Keratinocyte (primary cell): ENCODE measurements around the gene ICA1L.

Experiments used
- CTCF ChIP-seq, 3 experiments: IDR thresholded peaks in 1 of 3; conservative IDR thresholded peaks in 1 of 3; optimal IDR thresholded peaks in 1 of 3; 2 replicates in 2 of 3; 3 replicates in 1 of 3; pipeline versions ENCODE3 to v1.5.1; 2011; ENCODE audit warnings: low read length in 3 of 3, mild to moderate bottlenecking in 3 of 3, moderate library complexity in 2 of 3, control low read depth in 1 of 3, inconsistent platforms in 1 of 3; ENCODE audit not compliant: insufficient read depth in 2 of 3; ENCODE audit errors: extremely low read depth in 1 of 3
- EZH2 ChIP-seq: IDR thresholded peaks from one replicate; pipeline ENCODE4 v1.6.1; 2012; ENCODE audit warnings: inconsistent platforms, mild to moderate bottlenecking, low read length, moderate library complexity

- TF ChIP-seq CTCF (optimal IDR thresholded peaks at IDR 0.05 in 1 of 3, IDR thresholded peaks at IDR 0.05 in 1 of 3, conservative IDR thresholded peaks at IDR 0.05 in 1 of 3; ENCODE audit: extremely low read depth in 1 of 3, insufficient read depth in 2 of 3, low read length in 3 of 3), result no peak
- no peak for TF ChIP-seq EZH2
Measured at GRCh38 chr2:202749477-202749876, 122.1 kb downstream of the ICA1L start.
